ENCODE results near the gene RNFT2.

Gene RNFT2

GRCh38 chr12:116849216-116849615, 111.1 kb downstream of the RNFT2 start:
- no peak for DNase-seq (ENCODE audit: low read depth)
- H3K4me3 ChIP-seq (ENCODE audit: low read length) = no peak overlapping the region
- no peak for TF ChIP-seq CTCF (conservative IDR thresholded peaks at IDR 0.05; ENCODE audit: low read length)

GRCh38 chr12:116852303-116852702, 114.2 kb downstream of the RNFT2 start:
- TF ChIP-seq CTCF (conservative IDR thresholded peaks at IDR 0.05; ENCODE audit: low read length) = no peak

GRCh38 chr12:116853507-116853906, 115.4 kb downstream of the RNFT2 start:
- DNase-seq (ENCODE audit: low read depth) = no peak
- no peak for TF ChIP-seq CTCF (conservative IDR thresholded peaks at IDR 0.05; ENCODE audit: low read length)
- H3K4me3 ChIP-seq (ENCODE audit: low read length) = no peak overlapping the region

More at GRCh38 chr12:116852303-116852702, 114.2 kb downstream of the RNFT2 start:
- no peak for DNase-seq (ENCODE audit: low read depth)
- no peak overlapping the region for H3K4me3 ChIP-seq (ENCODE audit: low read length)

GRCh38 chr12:116855744-116856470, 117.8 kb downstream of the RNFT2 start:
- no peak for DNase-seq (ENCODE audit: low read depth)
- no peak overlapping the region for H3K4me3 ChIP-seq (ENCODE audit: low read length)
- TF ChIP-seq CTCF (conservative IDR thresholded peaks at IDR 0.05; ENCODE audit: low read length) = no peak

- no peak for DNase-seq (ENCODE audit: low read depth)
- no peak overlapping the region for H3K4me3 ChIP-seq (ENCODE audit: low read length)
- TF ChIP-seq CTCF (conservative IDR thresholded peaks at IDR 0.05; ENCODE audit: low read length) = no peak
Measured at GRCh38 chr12:116856729-116857128, 118.6 kb downstream of the RNFT2 start.

GRCh38 chr12:116859079-116859478, 121.0 kb downstream of the RNFT2 start:
- H3K4me3 ChIP-seq (ENCODE audit: low read length) = no peak overlapping the region
- no peak for TF ChIP-seq CTCF (conservative IDR thresholded peaks at IDR 0.05; ENCODE audit: low read length)
- DNase-seq (ENCODE audit: low read depth) = no peak

- H3K4me3 ChIP-seq (ENCODE audit: low read length) = no peak overlapping the region
- no peak for TF ChIP-seq CTCF (conservative IDR thresholded peaks at IDR 0.05; ENCODE audit: low read length)
Measured at GRCh38 chr12:116860263-116860662, 122.1 kb downstream of the RNFT2 start.

More at GRCh38 chr12:116860263-116860662, 122.1 kb downstream of the RNFT2 start:
- DNase-seq (ENCODE audit: low read depth) = no peak
